ENCODE results near the gene PRUNE1.

Gene PRUNE1

DNA sequence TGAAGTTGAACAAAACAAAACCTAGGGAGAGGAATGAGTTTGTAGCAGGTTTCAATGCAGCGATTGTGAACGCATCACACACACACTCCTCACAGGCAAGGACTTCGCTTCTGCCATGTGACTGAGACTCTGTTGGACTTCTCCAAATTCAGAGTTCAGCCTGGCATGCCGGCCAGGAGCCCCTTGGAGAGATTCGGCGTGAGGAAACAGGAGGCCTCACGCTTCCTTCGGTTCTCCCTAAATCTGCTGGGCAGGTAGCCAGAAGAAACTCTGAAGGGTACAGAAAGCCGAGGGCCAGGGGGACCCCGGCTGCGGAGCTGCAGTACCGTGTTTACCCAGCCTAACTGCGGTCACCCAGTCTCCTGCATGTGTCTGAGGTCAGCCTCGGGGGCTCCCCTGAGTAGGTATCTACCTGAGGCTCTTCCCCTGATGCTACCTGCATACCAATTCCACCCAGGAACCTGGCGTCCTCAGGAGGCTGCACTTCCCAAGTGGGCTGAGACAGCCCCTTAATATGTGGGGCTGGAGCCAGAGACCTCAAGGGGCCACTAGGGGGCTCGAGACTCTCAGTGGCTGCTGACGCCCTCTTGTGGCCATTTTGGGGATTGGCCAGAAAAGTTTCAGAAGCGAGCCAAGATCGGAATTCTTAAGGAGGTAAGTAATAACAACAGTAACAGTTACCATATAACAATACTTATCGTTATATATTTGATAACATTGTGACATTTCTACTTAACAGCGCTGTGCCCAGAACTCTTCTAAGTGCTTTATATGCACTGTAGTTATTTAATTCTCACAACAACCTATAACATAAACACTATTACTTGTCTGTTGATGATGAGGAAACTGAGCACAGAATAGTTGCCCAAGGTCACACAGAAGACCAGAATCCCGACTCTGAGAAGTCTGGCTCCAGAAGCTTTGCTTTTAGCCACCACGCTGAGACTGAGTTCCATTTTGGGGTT, 28.9 kb upstream of the PRUNE1 start:
- peak; percentile 100 for DNase-seq

DNA sequence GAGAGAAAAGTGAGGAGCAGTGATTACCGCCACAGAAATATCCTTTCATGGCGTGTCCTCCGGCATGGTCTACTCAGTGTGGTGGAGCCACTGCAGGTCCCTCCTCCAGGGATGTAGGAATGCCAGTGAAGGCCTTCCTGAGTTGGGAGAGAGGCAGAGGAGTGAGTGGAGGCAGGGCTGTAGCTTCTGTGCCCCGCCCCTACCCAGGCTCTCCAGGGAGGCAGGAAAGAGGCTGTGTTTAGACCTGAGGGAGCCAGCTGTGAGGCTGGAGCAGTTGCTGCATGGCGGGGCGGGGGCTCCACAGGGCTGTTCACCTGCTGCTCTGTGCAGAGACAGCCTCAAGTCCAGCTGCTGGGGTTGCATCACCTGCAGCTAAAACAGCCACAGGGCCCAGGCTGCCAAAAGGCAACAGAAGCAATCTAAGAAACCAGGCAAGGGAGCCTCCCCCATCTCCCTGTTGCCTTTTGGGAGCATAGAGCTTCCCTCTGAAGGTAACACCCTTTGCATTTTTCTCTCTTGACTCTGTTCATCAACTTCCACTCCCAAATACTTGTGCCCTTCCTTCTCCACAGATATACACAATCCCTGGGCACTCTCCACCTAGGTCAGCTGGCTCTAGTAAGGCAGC, 27.0 kb upstream of the PRUNE1 start:
- peak; percentile 100 for DNase-seq

DNA sequence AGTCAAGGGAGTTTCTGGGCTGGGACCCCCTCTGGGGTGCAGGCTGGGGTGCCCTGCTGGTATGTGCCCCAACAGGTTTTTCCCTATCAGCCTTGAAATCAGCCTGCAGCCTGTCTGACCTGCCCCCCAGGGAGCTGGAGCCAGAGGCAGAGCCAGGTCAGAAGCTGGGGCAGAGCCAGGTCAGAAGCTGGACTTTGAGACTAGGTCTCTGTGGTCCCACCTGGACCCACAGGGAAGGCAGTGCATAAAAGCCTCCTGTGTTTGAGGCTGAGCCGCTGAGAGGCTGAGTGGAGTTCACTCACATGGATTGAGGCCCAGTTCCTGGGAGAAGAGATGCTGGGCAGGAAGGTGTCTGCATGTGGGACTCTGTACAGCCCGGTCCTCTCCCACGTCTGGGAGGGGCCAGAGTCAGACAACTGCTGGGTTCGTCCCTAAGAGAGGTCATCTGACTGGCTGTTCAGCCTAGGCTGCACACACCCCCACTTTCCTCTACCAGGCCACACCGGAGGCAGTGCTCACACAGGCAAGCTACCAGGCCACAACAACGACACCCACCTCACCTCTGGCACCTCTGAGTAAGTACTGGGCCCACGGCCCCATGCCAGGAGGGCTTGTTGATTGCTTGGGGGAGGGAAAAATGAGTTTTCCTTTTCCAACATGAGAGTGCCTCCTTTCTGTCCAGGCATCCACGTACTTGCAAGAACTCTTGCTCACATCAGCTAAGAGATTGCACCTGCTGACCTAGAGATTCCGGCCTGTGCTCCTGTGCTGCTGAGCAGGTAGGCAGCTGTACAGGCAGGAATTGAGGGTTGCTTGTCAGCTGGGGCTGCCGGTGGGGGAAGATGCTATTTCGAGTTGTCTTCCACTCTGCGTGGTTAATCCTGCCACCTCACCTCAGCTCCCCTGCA, 26.2 kb upstream of the PRUNE1 start, which contains the start of gene ANXA9:
ANXA9 (plus strand) TSS at position 488 of the 908 bp plus-strand sequence. CDS start 814 bp downstream, outside the sequence.
- no peak for DNase-seq

DNA sequence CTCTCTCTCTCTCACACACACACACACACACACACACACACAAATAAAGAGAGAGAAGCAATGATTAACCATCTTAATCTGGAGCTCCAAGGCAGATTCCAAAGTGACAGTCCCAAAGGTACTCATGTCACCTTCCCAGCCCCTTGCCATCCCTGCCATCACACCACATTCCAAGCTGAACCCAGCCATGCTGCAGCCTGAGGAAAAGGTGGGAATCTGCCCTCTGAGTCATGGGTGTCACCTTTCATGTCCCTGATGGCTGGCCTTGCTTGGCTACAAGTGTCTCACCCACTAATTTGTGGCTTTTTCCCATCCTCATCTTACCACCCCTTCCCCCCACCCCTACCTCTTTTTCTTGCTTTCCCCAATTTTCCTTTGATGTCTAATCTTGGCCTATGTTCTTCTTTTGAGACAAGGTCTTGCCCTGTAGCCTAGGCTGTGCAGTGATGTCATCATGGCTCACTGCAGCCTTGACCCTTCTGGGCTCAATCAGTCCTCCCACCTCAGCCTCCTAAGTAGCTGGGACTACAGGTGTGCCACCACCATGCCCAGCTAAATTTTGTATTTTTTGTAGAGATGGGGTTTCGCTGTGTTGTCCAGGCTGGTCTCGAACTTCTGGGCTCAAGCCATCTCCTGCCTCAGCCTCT, 22.9 kb upstream of the PRUNE1 start:
- DNase-seq: no peak

DNA sequence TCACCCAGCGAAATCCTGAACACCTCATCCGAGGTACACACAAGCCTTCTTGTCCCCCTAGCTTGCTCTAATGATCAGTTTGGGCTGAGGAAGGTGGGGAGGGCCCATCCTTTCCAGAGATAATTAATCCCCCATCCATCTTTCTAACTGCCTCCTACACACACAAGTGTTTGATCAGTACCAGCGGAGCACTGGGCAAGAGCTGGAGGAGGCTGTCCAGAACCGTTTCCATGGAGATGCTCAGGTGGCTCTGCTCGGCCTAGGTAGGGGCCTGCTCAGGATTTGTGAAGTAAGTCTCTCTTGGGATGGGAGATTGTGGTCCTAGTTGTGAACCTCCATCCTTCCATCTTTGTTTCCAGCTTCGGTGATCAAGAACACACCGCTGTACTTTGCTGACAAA, 20.3 kb upstream of the PRUNE1 start:
- DNase-seq: no peak

DNA sequence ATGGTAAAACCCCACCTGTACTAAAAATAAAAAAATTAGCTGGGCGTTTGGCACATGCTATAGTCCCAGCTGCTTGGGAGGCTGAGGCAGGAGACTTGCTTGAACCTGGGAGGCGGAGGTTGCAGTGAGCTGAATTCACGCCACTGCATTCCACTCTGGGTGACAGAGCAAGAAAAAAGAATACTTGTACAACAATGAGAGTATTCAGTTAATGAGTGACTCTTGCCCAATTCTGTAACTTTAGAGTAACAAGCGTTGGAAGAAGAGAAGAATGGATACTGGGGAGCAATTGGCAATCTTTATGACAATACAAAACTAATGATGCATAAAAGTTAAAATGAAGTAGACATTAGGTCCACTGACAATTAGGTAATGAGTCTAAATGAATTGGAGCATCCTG, 15.6 kb upstream of the PRUNE1 start:
- DNase-seq: no peak

DNA sequence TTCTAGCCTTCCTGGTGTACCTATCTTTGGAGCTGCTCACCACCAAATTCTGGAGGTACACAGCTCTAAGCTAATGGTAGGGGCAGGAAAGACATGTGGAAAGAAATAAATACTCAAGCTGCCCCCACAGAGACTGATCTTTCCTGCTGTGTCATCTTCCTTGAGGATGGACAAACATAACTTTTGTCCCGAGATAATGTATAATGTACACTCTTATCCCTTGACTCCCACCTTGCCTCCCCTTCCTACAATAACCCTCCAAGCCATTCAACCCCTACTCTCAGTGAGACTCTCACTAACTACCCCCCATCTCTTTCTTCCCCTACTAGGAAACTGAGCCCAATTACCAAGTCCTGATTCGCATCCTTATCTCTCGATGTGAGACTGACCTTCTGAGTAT, 14.0 kb upstream of the PRUNE1 start:
- DNase-seq: no peak

DNA sequence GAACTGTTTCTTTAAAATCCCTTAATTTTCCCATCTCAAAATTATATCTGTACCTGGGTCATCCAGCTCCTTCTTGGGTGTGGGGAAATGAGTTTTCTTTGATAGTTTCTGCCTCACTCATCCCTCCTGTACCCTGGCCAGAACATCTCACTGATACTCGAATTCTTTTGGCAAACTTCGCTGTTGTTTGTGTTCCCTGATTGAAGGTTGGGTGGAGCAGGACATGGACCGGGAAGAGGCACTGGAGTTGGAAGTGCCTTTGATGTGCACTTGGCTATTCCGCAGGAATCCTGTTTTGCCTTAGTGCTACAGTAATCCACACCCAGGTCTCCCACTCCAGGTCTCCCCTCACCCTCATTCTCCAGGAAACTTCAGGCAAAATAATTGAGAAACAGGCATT, 12.8 kb upstream of the PRUNE1 start:
- DNase-seq: no peak

DNA sequence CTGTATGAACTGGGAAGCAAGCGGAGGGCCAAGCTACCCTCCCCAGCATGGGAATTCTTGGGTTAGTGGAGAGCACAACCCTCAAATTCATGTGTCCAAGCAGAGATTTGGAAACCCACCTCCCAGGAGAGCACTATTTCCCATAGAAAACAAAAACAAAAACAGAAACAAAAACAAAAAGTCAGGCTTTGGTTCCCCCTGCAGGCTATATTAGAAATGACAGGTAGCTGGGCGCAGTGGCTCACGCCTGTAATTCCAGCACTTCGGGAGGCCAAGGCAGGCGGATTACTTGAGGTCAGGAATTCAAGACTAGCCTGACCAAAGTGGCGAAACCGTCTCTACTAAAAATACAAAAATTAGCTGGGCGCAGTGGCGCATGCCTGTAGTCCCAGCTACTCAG, 12.4 kb upstream of the PRUNE1 start:
- no peak for DNase-seq

DNA sequence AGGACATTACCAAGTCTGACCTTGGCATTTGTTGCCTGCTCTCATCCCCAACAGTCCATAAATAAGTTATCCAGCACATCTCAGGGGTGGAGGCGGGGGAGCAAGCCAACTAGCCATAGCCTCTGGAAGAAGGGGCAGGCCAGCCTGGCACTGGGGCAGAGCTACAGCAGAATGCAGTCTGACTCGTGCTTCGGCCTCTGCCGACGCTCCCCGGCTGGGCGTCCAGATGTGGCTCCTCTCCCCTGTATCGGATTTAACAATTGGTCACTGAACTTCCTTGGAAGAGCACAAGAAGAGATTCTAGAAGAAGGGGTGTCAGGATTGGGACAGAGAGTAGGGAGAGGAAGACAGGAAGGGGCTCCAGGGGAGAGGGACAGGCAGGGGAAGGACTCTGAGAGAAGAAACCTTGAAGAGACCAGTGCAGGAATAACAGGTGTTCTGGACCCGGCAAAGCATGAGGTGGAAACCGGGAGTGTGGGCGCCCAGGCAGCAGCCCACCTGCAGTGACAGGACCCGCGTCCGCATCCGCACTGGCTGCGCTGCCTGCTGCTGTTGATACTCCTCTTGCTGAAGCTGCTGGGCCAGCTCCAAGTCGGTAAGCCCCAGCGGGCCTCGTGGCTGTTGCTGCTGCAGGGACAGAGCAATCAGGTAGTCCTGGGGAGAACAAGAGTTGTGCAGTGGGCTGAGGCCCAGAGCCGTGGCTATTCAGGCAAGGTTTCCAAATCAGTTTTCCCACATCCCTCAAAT, 10.9 kb upstream of the PRUNE1 start:
- no peak for DNase-seq

DNA sequence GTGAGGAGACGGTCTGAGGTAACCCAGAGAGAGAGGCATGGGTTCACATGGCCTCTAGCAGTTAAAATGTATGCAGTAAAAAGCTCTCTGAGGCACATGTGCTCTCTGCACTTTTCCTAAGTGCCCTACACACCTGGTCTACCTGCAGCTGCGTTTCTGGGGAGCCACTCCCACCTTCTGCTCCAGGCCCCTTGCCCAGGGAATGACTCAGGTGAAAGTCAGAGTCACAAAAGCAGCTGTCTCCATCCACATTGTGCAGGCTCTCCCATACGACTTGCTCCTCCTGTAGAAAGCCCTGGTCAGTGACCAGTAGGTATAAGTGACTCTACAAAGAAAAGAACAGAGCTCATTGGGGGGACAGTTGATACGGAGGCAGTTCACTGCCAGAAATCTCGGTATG, 10.3 kb upstream of the PRUNE1 start:
- no peak for DNase-seq

DNA sequence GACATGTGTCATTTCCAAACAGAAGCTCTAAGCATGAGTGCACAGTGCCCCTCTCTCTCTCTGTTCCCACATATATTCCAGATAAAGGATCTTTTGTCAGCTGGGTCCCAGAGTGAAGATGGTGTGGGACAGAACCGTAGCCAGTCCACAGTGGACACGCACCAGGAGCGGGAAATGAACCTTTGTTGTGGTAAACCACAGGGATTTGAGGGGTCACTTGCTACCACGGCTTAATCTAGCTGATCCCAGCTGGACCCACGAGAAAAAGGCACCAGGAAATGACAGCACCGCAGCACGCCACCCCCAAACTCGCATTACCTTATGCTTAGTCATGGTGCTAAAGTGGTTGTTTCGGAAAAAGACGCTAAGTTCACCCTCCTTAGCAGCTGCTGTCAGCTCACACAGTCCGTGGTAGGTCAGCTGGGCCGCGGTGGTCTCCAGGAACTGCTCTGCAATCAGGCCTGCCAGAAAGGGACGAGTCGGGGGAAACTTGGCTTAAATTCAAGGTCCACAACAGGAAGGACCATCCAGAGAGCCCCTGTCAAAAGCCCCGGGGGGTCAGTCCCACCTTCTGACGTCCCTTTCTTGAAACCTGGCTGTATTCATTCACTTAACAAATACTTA, 9.1 kb upstream of the PRUNE1 start:
- no peak for DNase-seq

DNA sequence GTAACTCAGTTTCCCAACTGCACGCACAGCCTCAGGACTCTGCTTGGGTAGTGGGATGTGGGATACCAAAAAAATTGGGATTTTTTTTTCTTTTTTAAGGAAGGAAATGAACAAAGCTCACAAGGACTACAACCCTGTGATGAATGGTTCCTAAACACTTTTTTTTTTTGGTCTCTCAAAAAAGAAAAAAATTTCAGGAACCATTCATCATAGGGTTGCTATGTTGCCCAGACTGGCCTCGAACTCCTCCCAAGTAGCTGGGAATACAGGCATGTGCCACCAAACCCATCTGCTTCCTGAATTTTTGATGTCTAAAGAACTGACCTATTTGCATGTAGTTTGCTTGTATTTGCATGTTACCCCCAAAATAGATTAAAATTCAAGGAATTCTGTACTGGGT, 8.3 kb upstream of the PRUNE1 start:
- no peak for DNase-seq

DNA sequence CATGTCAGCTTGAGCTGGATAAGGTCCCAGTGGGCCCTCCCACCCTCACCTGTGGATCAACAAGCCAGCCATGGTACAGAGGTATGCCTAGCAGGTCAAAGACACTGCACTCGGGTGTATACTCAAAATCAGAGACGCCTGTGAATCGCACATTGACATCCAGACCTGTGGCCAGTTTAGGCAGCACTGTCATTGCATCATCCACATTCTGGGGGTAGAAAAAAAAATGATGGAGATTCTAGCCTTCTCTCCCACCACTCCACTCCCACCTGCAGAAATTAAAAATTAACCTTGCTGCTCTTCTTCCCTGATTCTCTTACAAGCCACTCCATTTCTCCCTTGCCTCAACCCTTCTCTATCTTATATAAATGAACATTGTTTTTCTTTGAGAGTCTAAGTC, 7.8 kb upstream of the PRUNE1 start:
- no peak for DNase-seq

DNA sequence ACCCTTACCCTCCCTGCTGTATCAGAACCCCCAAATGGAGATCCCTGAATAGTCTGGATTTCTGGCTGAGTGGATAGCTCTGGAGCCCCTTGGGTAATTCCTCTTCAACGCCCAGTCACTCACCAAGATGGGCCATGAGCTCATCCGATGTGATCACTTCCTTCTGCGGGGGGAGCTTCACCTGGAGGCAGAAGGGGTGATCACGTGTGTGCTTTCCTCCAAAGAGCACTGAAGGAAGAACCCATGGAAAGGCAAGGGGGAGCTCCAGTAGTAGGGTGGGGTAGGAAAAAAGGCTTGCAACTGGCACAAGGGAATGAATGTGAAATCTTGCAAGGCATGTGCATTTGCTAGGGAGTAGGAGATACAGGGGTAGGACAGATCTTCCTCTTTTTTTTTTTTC, 6.6 kb upstream of the PRUNE1 start:
- DNase-seq: no peak

DNA sequence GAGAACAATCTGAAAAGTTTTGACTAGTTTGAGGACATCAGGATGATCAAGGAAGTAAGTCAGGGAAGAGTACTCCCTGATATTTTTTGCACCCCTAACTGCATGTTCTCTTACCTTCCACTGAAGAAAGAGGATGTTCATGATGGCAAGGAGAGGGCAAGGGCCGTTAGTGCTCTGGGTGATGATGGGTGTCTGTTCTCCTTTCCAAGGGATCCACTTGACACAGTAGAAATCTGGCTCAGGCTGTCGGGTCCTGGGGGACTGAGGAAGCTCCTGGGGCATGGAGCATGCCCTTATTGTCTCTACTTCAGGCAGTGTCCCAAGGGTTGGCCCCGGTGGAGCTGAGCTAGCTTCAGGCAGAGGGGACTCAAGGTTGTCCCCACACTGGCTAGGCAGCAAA, 6.2 kb upstream of the PRUNE1 start:
- no peak for DNase-seq

DNA sequence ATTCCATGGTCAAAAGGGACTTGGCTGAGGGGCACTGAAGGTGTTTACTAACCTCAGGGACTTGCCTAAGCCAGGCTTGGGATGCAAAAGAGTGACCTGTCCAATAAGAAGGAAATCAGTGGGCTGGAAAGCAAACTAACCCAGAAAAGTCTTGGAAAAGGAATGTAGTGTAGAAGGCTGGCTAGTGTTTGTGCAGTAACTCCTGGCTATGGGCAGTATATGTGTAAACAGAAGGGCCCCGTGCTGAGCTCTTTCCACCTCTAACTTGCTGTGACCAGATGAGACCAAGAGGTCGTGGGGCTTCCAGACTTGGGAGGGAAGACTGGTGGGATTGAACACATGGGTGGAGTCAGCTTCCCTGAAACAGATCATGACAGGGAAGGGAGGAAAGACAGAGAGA, 5.6 kb upstream of the PRUNE1 start:
- DNase-seq: no peak

DNA sequence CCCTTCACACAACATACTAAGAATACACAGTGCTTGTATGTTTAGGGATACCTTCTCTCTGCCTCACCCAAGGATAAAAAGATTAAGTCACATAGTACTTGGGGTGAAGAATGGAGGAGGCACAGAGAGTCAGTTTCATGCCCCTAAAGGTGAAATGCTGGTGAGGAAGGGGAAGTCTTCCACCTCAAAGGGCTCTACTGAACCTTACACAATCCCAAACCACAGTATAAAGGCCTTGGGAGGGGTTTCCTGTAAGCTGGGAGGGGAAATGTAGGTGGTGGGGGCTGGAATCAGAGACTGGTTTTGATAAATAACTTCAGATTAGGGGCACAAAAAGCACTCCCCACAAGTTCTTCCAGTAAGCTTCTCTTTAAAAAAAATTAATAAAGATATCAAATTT, 5.1 kb upstream of the PRUNE1 start:
- DNase-seq: no peak

DNA sequence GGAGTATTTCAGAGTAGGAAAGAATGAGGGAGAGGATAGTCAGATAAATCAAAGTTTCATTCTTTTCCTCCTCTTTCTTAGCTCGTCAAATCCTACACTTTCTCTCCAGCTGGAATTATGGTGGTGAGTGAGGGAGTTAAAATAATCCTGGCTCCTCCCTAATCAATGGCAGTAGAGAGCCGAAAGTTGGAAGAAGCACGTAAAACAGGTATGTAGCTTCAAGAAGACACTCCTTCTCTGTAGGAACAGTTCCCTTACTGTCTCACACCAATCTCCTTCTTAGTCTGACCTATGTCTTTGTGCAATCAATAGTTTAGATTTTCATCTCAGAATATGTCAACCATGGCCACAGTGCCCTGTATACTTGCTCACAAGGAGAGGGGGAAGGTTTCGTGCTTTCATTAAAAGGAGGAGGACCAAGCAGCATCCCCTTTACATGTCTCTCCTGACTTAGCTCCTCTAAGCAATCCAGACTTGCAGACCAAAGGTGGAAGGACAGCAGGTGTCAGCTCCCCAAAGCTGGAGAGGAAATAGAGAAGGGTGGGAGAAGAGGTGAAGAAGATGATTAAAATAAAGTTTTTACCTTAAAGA, 2.4 kb upstream of the PRUNE1 start:
- no peak for DNase-seq

DNA sequence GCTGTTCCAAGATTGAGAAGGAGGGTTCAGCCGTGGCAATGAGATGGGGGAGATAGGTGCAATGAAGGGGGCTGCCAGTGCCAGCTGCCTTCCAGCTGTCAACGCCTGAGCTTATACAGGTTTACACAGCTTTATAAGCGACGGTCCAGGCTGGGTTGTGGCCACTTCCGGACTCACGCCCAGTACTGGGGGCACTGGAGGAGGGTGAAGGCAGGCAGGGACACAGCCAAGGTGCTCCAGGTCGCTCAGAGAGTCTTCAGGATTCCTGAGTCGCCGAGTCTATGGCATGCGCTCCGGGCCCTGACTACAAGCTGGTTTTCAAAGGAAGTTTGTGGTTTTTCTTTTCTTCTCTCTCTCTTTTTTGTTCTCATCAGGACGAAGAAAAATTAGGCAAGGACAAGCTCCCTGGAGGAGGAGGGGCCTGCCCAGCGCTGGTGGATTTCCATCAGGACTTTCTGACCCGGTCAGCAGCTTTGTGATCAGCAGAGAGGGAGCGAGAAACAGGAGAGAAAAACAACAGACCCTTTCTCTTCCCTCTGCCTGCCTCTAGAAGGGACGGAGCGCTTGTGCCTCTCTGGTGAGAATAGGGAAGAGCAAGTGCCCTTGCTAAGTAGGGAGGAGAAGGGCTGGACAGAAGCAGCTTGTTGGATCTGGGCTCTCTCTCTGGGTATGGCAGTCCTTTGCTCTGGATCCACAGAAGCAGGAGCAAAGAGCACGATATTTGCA, 1.8 kb upstream of the PRUNE1 start, which contains the start of gene MINDY1:
MINDY1 (minus strand) TSS at position 576 of the 726 bp plus-strand sequence. CDS start 4,285 bp downstream, outside the sequence.
- DNase-seq: peak; percentile 100

All from DMS 273 treated with DMSO at 0.1 percent for 48 hours (cell line).